Astrocyte (in vitro differentiated cells and primary cell): ENCODE data around the gene TRPC4AP. TPM values are rescaled to one million over a fixed set of nuclear protein-coding genes. Genes with fewer than 3 reads are reported as not detected.

ENCODE experiments used
- DNase-seq: peaks from one replicate; pipeline ENCODE4 v3.0.0-alpha.2; 2010; ENCODE audit warnings: low read depth
- FAIRE-seq: peaks from 2 replicates; lab custom pipeline; 2011; peaks lifted over from hg19 to GRCh38; lab: Jason Lieb, UNC
- H2AFZ ChIP-seq: 2 replicates; pipeline ENCODE4 v1.6.0; 2012; ENCODE audit warnings: low read depth, low read length, inconsistent platforms
- H3K27ac ChIP-seq: 2 replicates; pipeline ENCODE4 v1.5.1; 2011; ENCODE audit warnings: low read depth, low read length, inconsistent platforms
- H3K27me3 ChIP-seq: 2 replicates; pipeline ENCODE4 v1.6.0; 2011; ENCODE audit warnings: low read length, inconsistent platforms; ENCODE audit not compliant: insufficient read depth
- H3K36me3 ChIP-seq: 2 replicates; pipeline ENCODE4 v1.5.1; 2011; ENCODE audit warnings: low read length, inconsistent platforms; ENCODE audit not compliant: insufficient read depth
- H3K4me1 ChIP-seq: 2 replicates; pipeline ENCODE4 v1.5.1; 2011; ENCODE audit warnings: low read length, inconsistent platforms; ENCODE audit not compliant: insufficient read depth
- H3K4me2 ChIP-seq: 2 replicates; pipeline ENCODE4 v1.6.0; 2012; ENCODE audit warnings: low read length, inconsistent platforms
- H3K4me3 ChIP-seq: 2 replicates; pipeline ENCODE4 v1.5.1; 2011; ENCODE audit warnings: low read depth, mild to moderate bottlenecking, low read length, inconsistent platforms; ENCODE audit not compliant: insufficient read depth
- H3K79me2 ChIP-seq: 2 replicates; pipeline ENCODE4 v1.6.0; 2012; ENCODE audit warnings: mild to moderate bottlenecking, low read length, inconsistent platforms; ENCODE audit not compliant: insufficient read depth
- H3K9ac ChIP-seq: 2 replicates; pipeline ENCODE4 v1.6.0; 2012; ENCODE audit warnings: mild to moderate bottlenecking, low read length, inconsistent platforms
- H3K9me3 ChIP-seq: 2 replicates; pipeline ENCODE4 v1.5.1; 2012; ENCODE audit warnings: low read depth, mild to moderate bottlenecking, low read length, inconsistent platforms; ENCODE audit not compliant: insufficient read depth
- H4K20me1 ChIP-seq: 2 replicates; pipeline ENCODE4 v1.6.0; 2012; ENCODE audit warnings: low read length, inconsistent platforms; ENCODE audit not compliant: insufficient read depth
- H3K27ac Mint-ChIP-seq: one replicate; pipeline ENCODE4 v1.8.0; 2021; ENCODE audit warnings: mild to moderate bottlenecking, mixed read lengths; ENCODE audit not compliant: unreplicated experiment
- H3K27me3 Mint-ChIP-seq: one replicate; pipeline ENCODE4 v1.8.0; 2021; ENCODE audit warnings: low read depth, mixed read lengths; ENCODE audit not compliant: unreplicated experiment
- H3K36me3 Mint-ChIP-seq: one replicate; pipeline ENCODE4 v1.8.0; 2021; ENCODE audit warnings: low read depth, mixed read lengths; ENCODE audit not compliant: unreplicated experiment
- H3K4me1 Mint-ChIP-seq: one replicate; pipeline ENCODE4 v1.8.0; 2021; ENCODE audit warnings: low read depth, mixed read lengths; ENCODE audit not compliant: unreplicated experiment
- H3K4me3 Mint-ChIP-seq: one replicate; pipeline ENCODE4 v1.8.0; 2021; ENCODE audit warnings: mild to moderate bottlenecking, moderate library complexity, mixed read lengths; ENCODE audit not compliant: unreplicated experiment
- H3K9me3 Mint-ChIP-seq: one replicate; pipeline ENCODE4 v1.8.0; 2021; ENCODE audit warnings: mild to moderate bottlenecking, mixed read lengths; ENCODE audit not compliant: unreplicated experiment
- EZH2 ChIP-seq: IDR thresholded peaks from 2 replicates; pipeline ENCODE4 v1.6.1; 2012; ENCODE audit warnings: mild to moderate bottlenecking, low read length, inconsistent platforms; ENCODE audit not compliant: insufficient read depth
- total RNA-seq: library from RNA; stranded (reverse); gene quantifications from 2 replicates; pipeline ENCODE4 v1.2.1, GENCODE V29; 2021
- TF ChIP-seq, protein P1 (sequence below): IDR thresholded peaks from 2 replicates; pipeline ENCODE4 v1.5.1; 2011; ENCODE audit warnings: low read depth, mild to moderate bottlenecking, inconsistent platforms, low read length, moderate library complexity; ENCODE audit not compliant: insufficient read depth

The TRPC4AP gene
- total RNA-seq, 1 donor from 2014 or later, result 92.6 TPM

DNA sequence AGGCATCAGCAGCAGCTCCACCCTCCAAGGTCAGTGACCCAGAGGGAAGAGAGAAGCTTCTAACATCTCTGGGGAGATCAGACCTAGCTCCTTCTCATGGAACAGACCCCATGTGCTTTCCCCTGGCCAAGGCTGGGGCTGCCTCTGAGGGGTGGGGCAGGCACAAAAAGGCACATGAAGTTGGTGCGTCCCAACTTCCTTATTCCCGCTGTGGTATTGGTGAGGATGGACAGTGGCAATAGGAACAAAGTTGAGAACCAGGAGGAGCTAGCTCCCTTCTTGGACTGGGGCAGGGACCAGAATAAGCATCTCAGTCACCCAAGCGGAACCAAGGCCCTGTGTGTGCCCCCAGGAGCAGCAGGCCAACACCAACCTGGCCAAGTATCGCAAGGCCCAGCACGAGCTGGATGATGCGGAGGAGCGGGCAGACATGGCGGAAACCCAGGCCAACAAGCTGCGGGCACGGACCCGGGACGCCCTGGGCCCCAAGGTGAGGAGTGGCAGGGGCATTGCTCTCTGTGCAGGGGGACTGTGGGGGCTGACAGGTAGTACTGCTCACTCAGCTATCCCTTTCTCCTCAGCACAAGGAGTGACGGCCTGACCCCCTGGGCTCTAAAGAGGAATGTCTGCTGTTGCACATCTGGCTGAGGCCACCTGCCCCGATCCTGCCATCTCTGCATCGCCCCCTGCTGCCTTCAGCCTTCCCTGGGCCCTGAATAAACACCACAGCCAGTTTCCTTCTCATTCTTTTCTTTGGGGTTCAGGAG, 90.8 kb downstream of the TRPC4AP start:
- no peak overlapping the region for H3K27ac Mint-ChIP-seq
- Histone ChIP-seq H3K4me3 (no peak overlapping the region), H3K4me1 (no peaks in the 10 kb centered on the region), H3K27me3 (no peaks in the 10 kb centered on the region), H3K36me3 (peaks cover 12% of the 10 kb centered on the region), H3K79me2 (no peaks in the 10 kb centered on the region), H3K4me2 (no peak overlapping the region), H3K27ac (no peak overlapping the region), H2AFZ (no peak overlapping the region), H4K20me1 (peaks cover 48% of the 10 kb centered on the region), H3K9me3 (no peaks in the 10 kb centered on the region), H3K9ac (no peak overlapping the region)
- H3K9me3 Mint-ChIP-seq, result no peaks in the 10 kb centered on the region
- peaks cover 3% of the 10 kb centered on the region for H3K4me1 Mint-ChIP-seq
- H3K4me3 Mint-ChIP-seq, result no peak overlapping the region
- no peaks in the 10 kb centered on the region for H3K27me3 Mint-ChIP-seq
- peaks cover 19% of the 10 kb centered on the region for H3K36me3 Mint-ChIP-seq
- FAIRE-seq (no peak), DNase-seq (no peak)
- TF ChIP-seq, protein P1, sequence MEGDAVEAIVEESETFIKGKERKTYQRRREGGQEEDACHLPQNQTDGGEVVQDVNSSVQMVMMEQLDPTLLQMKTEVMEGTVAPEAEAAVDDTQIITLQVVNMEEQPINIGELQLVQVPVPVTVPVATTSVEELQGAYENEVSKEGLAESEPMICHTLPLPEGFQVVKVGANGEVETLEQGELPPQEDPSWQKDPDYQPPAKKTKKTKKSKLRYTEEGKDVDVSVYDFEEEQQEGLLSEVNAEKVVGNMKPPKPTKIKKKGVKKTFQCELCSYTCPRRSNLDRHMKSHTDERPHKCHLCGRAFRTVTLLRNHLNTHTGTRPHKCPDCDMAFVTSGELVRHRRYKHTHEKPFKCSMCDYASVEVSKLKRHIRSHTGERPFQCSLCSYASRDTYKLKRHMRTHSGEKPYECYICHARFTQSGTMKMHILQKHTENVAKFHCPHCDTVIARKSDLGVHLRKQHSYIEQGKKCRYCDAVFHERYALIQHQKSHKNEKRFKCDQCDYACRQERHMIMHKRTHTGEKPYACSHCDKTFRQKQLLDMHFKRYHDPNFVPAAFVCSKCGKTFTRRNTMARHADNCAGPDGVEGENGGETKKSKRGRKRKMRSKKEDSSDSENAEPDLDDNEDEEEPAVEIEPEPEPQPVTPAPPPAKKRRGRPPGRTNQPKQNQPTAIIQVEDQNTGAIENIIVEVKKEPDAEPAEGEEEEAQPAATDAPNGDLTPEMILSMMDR, result no peak
- TF ChIP-seq EZH2, result no peak

DNA sequence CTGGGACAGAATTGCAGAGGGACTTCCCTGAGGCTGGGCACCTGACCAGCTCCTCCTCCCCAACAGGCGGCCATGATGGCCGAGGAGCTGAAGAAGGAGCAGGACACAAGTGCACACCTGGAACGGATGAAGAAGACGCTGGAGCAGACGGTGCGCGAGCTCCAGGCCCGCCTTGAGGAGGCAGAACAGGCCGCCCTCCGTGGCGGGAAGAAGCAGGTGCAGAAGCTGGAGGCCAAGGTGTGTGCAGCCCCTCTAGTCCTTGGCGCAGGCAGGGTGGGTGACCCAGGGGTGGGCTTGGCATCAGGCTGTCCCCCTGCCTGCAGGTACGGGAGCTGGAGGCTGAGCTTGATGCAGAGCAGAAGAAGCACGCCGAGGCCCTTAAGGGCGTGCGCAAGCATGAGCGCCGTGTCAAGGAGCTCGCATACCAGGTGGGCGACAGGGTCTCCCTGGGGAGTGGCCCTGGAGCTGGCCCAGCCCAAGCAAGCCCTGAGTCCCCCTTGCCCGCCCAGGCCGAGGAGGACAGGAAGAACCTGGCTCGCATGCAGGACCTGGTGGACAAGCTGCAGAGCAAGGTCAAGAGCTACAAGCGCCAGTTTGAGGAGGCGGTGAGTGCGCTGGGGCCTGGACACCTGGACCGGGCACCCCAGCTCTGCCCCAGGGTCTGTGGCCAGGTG, 91.5 kb downstream of the TRPC4AP start:
- TF ChIP-seq EZH2, result no peak
- TF ChIP-seq, protein P1, result no peak
- Histone ChIP-seq H3K27me3 (no peaks in the 10 kb centered on the region), H3K4me1 (no peaks in the 10 kb centered on the region), H3K4me2 (no peak overlapping the region), H3K27ac (no peak overlapping the region), H3K9me3 (no peaks in the 10 kb centered on the region), H4K20me1 (peaks cover 50% of the 10 kb centered on the region), H3K9ac (no peak overlapping the region), H3K4me3 (no peak overlapping the region), H3K79me2 (no peaks in the 10 kb centered on the region), H3K36me3 (peaks cover 5% of the 10 kb centered on the region), H2AFZ (no peak overlapping the region)
- H3K27me3 Mint-ChIP-seq, result no peaks in the 10 kb centered on the region
- no peak overlapping the region for H3K27ac Mint-ChIP-seq
- DNase-seq, result no peak
- peaks cover 3% of the 10 kb centered on the region for H3K4me1 Mint-ChIP-seq
- FAIRE-seq, result no peak
- H3K36me3 Mint-ChIP-seq, result peaks cover 19% of the 10 kb centered on the region
- no peaks in the 10 kb centered on the region for H3K9me3 Mint-ChIP-seq
- no peak overlapping the region for H3K4me3 Mint-ChIP-seq
